GDM1 (cell line): ENCODE results near the gene MAPKAP1.

Source experiments
- DNase-seq: peaks from one replicate; lab custom pipeline; 2025; lab: John Stamatoyannopoulos, UW

MAPKAP1 gene

GRCh38 chr9:125511789-125512660, 195.0 kb downstream of the MAPKAP1 start:
- DNase-seq: no peak

- no peak for DNase-seq
These were observed 196.0 kb downstream of the MAPKAP1 start for GRCh38 chr9:125510980-125511379.

GRCh38 chr9:125509476-125509875, 197.5 kb downstream of the MAPKAP1 start:
- no peak for DNase-seq

DNA sequence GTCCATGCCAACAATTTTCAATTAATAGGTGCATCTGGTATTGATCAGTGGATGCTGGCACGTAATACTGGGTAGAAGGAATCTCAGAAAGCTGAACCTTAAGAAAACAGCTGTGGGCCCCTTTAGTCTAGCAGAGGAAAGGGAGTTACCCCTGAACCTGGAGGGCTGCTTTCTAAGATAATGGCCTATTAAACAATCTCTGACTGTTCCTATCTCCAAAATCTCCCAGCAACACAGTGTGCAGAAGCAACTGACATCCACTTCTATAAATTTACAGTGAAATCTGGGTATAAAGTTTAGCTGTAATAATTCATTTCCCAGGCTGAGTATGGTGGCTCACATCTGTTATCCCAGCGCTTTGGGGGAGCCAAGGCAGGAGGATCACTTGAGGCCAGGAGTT, 198.8 kb downstream of the MAPKAP1 start:
- no peak for DNase-seq

DNA sequence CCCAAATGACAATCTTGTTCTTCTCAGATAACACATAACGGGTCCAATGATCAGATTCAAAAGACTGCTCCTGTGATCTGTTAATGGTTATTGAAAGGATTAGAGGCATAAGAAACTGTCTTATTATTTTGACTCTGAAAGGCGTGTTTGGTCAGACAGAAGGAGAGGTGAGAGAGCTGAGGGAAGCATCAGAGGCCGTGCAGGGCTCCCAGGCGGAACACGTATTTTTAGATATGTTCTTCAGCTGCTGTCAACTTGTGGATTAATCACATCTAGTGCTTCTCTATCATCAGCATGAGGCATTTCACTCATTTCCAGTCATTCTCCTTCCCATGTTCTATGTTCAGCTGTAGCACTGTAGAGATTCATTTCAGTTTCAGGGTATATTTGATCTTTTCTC, 199.8 kb downstream of the MAPKAP1 start:
- DNase-seq: no peak

- no peak for DNase-seq
These were observed 201.0 kb downstream of the MAPKAP1 start for GRCh38 chr9:125505988-125506438.

- no peak for DNase-seq
These were observed 202.4 kb downstream of the MAPKAP1 start for GRCh38 chr9:125504616-125505015.

DNA sequence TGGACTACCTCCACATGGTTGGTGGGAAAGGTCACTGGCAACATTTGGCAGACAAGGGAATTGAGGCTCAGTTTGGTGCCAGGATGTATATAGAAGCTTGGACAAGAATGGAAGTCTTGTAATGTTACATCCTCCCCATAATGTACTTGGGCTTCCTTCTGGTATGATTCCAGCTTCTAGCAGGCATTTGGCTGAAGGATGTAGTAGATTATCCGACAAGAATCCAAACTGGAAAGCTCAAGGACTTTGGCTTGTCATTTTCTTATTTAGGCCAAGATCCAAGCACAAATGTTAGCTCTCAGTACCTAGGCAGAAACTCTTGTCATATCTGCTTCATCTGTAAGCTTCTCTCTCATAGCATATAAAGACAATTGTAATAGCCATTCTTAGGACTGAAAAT, 209.1 kb downstream of the MAPKAP1 start:
- DNase-seq: no peak

DNA sequence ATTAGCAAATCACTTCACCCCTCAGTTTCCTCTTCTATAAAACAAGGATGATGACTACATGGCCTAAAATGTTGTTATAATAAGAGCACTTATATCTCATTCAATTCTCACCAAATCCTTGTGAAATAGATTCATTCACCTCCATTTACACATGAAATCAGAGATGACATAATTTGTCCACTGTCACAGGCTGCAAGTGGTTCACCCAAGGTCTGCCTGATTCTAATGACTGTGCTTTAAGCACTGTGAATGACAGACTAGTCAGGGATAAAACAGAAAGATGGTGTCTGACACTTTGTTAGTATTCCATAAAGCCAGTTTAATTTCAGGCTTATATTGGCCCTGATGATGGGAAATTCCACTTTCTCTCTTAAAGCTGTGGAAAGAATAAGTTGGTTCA, 209.5 kb downstream of the MAPKAP1 start:
- DNase-seq: no peak

- DNase-seq: no peak
These were observed 210.6 kb downstream of the MAPKAP1 start for GRCh38 chr9:125496313-125496834.

GRCh38 chr9:125495172-125496119, 211.6 kb downstream of the MAPKAP1 start:
- DNase-seq: no peak

DNA sequence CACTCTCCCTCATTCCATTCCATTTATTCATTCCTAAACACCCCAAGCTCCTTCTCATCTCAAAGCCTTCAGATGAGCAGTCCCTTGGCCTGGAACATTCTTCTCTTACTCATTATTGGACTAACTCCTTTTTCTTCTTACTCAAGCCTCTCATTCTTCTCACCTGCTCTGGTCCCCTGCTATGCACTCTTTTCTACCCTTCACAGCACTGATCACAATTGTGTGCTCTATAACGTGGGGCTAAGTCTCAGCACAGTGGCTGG, 212.4 kb downstream of the MAPKAP1 start:
- DNase-seq: no peak

GRCh38 chr9:125493881-125494652, 212.9 kb downstream of the MAPKAP1 start:
- no peak for DNase-seq

DNA sequence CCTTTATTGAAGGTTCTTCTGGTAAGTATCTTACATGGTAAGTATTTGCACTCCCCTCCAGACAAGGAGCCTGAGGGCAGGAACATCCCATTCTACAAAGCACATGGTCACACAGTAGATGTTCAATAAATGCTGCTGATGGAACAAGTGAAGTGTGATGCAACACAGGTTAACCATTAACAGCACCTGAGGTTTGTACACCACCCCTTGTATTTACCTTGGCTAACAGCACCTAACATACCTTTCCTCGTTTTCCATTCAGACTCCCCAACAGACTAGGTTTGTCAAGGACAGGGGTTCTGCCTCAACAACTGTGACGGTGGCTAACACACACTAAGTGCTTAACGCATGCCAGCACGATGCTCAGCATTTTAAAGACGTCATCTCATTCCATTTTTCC, 213.6 kb downstream of the MAPKAP1 start:
- DNase-seq: no peak

DNA sequence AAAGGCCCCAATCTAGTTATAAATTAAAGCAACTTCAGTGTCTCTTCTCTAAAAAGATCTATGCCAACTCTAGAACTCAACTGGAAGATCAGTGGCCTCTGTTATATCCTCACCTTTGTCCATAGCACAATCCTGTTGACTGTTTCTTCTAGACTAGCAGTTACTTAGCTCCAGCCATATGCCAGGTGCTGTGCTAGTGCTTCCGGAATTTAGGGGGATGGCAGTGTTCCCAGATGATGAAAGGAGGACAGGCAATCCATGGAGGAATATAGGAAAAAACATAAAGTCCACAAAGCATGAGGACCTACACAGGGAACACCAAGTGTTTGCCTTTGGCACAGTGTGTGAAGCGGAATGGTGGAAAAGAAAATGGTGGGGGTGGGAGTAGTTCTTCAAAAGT, 214.3 kb downstream of the MAPKAP1 start:
- DNase-seq: no peak

- no peak for DNase-seq
These were observed 219.2 kb downstream of the MAPKAP1 start for GRCh38 chr9:125487842-125488241.

GRCh38 chr9:125486576-125486975, 220.4 kb downstream of the MAPKAP1 start:
- no peak for DNase-seq

DNA sequence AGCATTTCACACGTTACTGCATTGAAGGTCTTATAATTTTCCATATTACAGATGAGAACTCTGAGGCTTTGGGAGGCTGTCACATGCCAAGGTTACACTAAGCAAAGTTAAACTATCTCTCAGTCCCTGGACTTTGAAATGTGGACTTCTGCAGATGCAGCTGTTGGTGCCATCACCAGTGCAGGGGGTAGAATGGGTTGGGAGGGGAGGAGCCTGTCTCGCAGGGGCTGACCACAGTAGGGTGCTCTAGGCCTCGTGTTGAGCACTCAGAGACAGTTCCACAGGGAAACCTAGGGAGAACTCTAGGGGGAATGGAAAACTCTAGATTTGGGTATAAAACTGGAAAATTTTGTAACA, 220.9 kb downstream of the MAPKAP1 start:
- DNase-seq: no peak

- no peak for DNase-seq
These were observed 221.4 kb downstream of the MAPKAP1 start for GRCh38 chr9:125485471-125486151.

GRCh38 chr9:125484350-125485282, 222.4 kb downstream of the MAPKAP1 start:
- no peak for DNase-seq
